Dendritic cell treated with granulocyte-macrophage colony-stimulating factor and Interleukin-4, amounts not matched to agents 40 ng/mL and 50 ng/mL, for 4 days (primary cell): ENCODE results near the gene MYH9.
"Not testable (repeated sequence)": the region's sequence is repeated elsewhere in the genome, so short reads cannot be mapped to it uniquely, and the experiment has no call there.

Experiments
- H3K27ac Mint-ChIP-seq: one replicate; pipeline ENCODE4 v1.8.0; 2022; ENCODE audit warnings: mild to moderate bottlenecking, mixed read lengths
- H3K27me3 Mint-ChIP-seq: one replicate; pipeline ENCODE4 v1.8.0; 2022; ENCODE audit warnings: mild to moderate bottlenecking, mixed read lengths
- H3K36me3 Mint-ChIP-seq: one replicate; pipeline ENCODE4 v1.8.0; 2022; ENCODE audit warnings: low read depth, mixed read lengths
- H3K4me1 Mint-ChIP-seq: one replicate; pipeline ENCODE4 v1.8.0; 2022; ENCODE audit warnings: low read depth, mixed read lengths
- H3K4me3 Mint-ChIP-seq: one replicate; pipeline ENCODE4 v1.8.0; 2022; ENCODE audit warnings: mild to moderate bottlenecking, moderate library complexity, mixed read lengths
- H3K9me3 Mint-ChIP-seq: one replicate; pipeline ENCODE4 v1.8.0; 2022; ENCODE audit warnings: mixed read lengths
- intact Hi-C: fragments of 100-400 bp; cut with micrococcal nuclease; formaldehyde crosslinking; loops from one replicate; pipeline ENCODE4 v1.15.0; 2022

MYH9 gene

DNA sequence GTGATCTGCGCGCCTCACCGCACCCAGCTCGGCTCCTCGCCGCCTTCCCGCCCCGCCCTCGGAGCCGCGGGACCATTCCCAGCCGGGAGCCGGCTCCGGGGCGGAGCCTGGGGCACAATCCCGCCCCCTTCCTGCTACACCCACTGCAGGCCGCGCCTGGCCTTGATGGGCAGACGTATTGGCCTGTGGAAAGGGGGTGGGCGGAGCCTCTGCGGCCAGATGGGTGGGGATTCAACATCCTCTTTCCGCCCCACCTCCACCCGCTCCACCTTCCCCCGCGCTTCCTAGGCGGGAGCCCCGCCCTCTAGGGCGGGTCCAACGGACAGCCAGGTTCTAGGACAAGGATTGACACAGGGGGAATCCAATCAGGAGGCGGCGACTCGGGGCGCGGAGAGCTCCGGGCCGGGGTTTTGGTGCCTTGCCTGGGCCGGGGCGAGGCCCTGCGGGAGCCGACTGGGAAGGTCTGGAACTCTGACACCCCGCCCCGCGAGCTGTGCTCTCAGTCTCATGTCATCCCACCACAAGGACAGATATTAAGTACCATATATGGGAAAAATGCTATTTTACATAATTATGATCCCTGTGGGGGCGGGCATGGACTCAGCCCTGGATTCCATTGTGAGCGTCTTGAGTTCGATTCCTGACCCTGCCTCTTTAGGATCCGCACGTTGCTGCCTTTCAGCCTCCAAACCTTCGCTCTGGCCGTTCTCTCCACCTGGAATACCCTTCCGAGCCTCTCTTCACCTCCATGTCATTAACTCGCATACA, at the start of gene MYH9:
Gene MYH9 (minus strand): TSS at position 9 of the 768 bp plus-strand sequence. CDS start 38,731 bp downstream, outside the sequence.
- Mint-ChIP-seq H3K27ac (peak within 1 kb of the TSS; percentile 95), H3K36me3 (peaks cover 40% of the 10 kb centered on the region), H3K27me3 (no peaks in the 10 kb centered on the region), H3K4me3 (peak within 1 kb of the TSS; percentile 98), H3K9me3 (no peaks in the 10 kb centered on the region), H3K4me1 (peaks cover 61% of the 10 kb centered on the region)
- intact Hi-C loops = loop anchor here (5.0 kb wide), 3 partner anchors 56 to 139 kb away; partner anchors contain the start of gene EIF3D

DNA sequence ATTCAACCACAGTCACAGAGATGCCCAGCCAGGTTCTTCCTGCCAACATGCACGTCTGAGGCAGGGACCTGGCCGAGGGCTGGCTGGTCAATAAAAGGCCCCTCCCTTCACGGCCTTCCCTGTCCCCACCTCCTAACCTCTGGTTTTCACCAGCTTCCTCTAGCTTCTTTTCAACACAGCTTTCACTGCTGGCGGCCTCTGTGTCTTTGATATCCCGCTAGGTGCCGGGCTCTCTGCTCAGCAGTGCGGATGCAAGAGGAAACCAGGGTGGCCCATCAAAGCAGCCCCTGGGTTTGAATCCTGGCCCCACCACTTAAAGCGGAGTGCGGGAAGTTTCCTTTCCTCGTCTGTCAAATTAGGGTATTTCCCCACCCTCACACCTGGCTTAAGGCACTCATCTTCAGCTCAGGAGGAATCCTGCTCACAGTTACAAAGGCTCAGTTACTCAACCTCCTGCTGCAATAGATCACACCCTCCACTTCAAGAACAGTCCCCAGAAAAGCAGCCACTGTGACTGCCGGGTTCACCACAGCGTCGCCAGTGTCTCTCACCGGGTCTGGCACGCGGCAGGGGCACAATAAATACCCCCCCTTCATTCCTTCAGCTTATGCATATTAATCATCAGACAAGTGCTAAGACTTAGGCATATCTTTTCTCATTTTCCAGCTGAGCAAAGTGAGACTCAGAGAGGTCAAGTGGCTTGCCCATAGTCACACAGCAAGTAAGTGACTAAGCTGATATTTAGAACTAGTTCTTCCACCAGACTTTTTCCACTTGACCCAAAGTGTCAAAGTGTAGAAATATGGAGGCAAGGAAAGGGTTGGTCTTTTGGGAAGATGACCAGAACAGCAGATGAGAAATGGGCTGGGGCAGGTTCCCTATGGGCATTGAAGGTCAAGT, 48.0 kb upstream of the MYH9 start:
- Mint-ChIP-seq H3K9me3 (no peaks in the 10 kb centered on the region), H3K4me3 (no peak overlapping the region), H3K27me3 (peaks cover 14% of the 10 kb centered on the region), H3K4me1 (peaks cover 43% of the 10 kb centered on the region), H3K36me3 (no peaks in the 10 kb centered on the region), H3K27ac (peak overlapping the region; percentile 57)
- intact Hi-C loops = no loop called here

DNA sequence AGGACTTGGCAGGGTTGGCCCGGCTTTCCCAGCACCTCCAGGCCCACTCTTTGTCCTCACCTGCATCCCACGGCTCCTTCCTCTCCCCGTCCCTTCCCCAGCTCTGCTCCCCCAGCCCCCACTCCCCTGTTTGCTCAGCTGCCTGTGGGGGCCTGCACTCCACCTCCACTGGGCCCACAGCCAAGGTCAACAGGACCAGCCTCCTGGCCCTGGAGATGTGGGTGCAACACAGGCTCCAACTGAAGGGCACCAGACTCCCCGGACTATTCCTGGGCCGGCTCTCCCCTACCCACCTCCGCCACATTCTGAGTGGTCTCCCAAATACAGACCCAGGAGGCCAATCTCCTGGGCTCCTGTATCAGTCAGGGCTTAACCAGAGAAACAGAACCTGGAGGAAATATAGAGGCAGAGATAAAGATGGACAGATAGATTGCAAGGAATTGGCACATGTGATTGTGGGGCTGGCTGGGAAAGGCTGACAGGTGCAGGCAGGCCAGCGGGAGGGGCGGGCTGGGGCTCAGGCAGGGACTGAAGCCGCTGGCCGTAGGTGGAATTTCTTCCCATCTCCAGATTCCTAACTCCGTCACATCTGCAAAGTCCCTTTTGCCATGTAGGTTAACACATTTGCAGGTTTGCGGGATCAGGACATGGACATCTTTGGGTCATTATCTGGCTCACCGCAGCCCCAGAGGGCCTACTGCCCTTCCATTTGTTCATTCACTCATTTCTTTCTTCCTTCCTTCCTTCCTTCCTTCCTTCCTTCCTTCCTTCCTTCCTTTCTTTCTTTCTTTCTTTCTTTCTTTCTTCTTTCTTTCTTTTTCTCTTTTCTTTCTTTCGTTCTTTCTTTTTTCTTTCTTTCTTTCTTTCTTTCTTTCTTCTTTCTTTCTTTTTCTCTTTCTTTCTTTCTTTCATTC, 45.8 kb upstream of the MYH9 start:
- Mint-ChIP-seq H3K4me1 (peaks cover 34% of the 10 kb centered on the region), H3K27ac (peak overlapping the region; percentile 51), H3K9me3 (no peaks in the 10 kb centered on the region), H3K36me3 (no peaks in the 10 kb centered on the region), H3K27me3 (peaks cover 14% of the 10 kb centered on the region), H3K4me3 (no peak overlapping the region)
- intact Hi-C loops = no loop called here

DNA sequence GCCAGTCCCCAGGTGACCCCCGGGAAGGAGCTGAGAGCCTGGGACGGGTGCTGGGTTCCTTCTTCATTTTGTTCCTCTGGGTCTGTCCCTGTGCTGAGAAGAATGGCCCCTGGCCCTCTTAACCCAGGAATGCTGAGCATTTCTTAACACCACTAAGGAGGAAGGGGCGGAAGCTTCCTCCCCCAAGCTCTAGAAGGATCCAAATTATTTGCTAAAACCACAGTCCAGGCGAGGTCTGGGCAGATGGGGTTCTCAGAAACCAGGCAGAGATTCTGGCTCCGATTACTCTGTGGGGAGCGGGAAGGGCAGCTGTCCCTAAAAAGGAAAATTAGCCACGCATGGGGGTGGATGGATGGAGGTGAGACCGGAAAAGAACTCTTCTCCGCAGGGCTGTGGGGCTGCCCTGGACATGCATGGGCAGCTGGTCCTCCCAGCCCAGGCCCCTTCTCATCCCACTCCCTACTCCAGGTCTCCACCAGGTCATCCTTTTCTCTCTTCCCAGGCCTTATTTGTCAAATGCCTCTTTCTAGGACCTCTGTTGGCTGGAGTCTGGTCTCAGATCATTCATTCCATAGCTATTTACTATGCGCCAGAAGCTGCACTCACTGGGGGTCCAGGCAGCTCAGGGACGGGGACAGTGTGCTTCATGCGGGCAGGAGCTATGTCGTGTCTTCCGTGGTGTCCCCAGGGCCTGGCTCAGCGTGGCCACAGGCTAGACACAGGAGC, 45.0 kb upstream of the MYH9 start:
- peak overlapping the region; percentile 34 for H3K27ac Mint-ChIP-seq
- H3K27me3 Mint-ChIP-seq = peaks cover 14% of the 10 kb centered on the region
- H3K36me3 Mint-ChIP-seq = no peaks in the 10 kb centered on the region

DNA sequence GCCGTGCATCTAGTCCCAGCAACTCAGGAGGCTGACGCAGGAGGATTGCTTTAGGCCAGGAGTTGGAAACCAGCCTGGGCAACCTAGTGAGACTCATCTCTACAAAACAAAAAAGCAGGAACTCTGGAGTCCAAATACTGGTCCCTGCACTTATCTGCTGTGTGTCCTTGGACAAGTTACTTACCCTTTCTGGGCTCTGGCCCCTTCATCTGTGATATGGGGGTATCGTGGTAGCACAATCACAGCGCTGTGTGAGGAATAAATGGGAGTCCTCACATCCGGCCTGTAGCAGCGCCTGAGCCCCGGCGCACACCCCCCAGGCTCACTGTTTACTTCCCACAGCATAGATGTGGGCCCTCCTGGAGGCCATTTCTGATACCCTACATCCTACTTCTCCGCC, 44.2 kb upstream of the MYH9 start:
- intact Hi-C loops = no loop called here
- no peaks in the 10 kb centered on the region for H3K36me3 Mint-ChIP-seq
- no peaks in the 10 kb centered on the region for H3K9me3 Mint-ChIP-seq
- peaks cover 14% of the 10 kb centered on the region for H3K27me3 Mint-ChIP-seq
- peak overlapping the region; percentile 34 for H3K27ac Mint-ChIP-seq
- no peak overlapping the region for H3K4me3 Mint-ChIP-seq
- peaks cover 34% of the 10 kb centered on the region for H3K4me1 Mint-ChIP-seq

More for the DNA sequence above, 45.0 kb upstream of the MYH9 start:
- Mint-ChIP-seq H3K4me1 (peaks cover 34% of the 10 kb centered on the region), H3K9me3 (no peaks in the 10 kb centered on the region), H3K4me3 (no peak overlapping the region)
- intact Hi-C loops = no loop called here

DNA sequence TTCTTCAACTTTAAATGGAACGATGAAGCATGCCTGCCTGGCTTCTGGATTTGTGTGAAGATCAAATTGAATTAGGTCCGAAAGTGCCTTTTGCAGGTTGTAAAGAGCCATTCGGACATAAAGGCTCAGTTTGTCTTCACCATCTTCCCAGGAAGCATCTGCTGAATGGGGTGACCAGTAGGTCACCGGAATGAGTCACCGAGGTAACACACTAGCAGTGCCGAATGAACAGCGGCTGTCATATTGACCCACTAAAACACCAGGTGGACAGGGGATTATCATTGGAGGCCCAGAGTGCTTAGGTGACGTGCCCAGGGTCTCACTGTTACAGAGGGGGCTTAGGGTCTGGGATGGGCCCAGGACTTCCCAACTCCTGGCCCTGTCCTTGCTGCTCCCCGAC, 43.1 kb upstream of the MYH9 start:
- Mint-ChIP-seq H3K4me3 (no peak overlapping the region), H3K9me3 (no peaks in the 10 kb centered on the region), H3K36me3 (no peaks in the 10 kb centered on the region), H3K27ac (no peak overlapping the region), H3K27me3 (peaks cover 10% of the 10 kb centered on the region), H3K4me1 (peaks cover 40% of the 10 kb centered on the region)
- intact Hi-C loops = no loop called here

DNA sequence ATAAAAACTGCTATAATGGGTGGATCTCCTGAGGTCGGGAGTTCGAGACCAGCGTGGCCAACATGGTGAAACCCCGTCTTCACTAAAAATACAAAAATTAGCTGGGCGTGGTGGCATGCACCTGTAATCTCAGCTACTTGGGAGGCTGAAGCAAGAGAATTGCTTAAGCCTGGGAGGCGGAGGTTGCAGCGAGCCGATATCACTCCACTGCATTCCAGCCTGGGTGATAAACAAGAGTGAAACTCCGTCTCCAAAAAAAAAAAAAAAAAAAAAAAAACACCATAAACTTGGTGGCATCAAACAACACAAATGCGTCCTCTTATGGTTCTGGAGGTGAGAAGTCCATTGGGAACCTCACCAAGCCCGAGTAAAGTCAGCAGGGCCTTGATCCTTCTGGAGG, 40.2 kb upstream of the MYH9 start:
- H3K27me3 Mint-ChIP-seq, H3K4me3 Mint-ChIP-seq, intact Hi-C loops, H3K27ac Mint-ChIP-seq, H3K9me3 Mint-ChIP-seq, H3K36me3 Mint-ChIP-seq: not testable (repeated sequence)
- peaks cover 47% of the 10 kb centered on the region for H3K4me1 Mint-ChIP-seq

DNA sequence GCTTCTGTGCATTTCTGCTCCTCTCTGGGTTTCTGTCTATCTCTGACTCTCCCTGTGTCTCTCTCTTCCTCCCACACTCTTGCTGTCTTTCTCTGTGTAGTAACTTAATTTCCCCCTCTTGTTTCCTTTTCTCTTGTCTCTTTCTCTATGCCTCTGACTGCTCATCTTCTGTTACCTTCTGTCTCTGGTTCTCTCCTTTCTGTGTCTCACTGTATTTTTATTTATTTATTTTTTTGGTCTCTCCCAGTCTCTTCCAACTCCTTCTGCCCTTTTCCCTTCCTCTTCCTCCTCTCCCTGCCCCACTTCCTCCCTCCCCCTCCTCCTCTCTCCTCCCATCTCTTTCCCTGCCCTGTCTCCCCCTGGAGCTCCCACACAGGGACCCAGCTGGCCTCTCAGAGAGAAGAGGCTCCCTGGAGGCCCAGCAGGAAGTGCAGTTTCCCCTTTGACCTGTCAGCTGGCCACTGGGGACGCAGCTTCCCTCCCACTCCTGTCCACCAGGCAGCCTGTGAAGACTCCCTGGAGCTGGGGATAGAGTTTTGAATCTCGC, 38.3 kb upstream of the MYH9 start:
- peaks cover 41% of the 10 kb centered on the region for H3K4me1 Mint-ChIP-seq
- H3K4me3 Mint-ChIP-seq = no peak overlapping the region
- peak overlapping the region; percentile 54 for H3K27ac Mint-ChIP-seq
- H3K36me3 Mint-ChIP-seq = no peaks in the 10 kb centered on the region
- intact Hi-C loops = no loop called here
- H3K9me3 Mint-ChIP-seq = no peaks in the 10 kb centered on the region
- no peaks in the 10 kb centered on the region for H3K27me3 Mint-ChIP-seq

DNA sequence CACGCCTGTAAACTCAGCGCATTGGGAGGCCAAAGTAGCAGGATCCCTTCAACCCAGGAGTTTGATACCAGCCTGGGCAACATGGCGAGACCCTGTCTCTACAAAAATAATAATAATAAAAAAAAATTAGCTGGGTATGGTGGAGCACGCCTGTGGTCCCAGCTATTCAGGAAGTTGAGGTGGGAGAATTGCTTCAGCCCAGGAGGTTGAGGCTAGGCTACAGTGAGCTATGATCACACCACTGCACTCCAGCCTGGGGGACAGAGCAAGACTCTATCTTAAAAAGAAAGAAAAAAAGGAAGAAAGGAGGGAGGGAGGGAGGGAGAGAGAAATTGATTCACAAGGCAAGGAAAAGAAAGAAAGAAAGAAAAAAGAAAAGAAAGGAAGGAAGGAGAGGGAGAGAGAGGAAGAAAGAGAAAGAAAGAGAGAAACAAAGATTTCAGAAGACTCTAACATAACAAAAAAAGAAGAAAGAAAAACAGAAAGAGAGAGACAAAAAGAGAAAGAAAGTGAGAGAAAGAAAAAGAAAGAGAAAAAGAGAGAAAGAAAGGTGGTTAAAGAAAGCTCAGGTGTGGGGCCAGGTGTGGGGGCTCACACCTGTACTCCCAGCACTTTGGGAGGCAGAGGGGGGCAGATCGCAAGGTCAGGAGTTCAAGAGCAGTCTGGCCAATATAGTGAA, 37.3 kb upstream of the MYH9 start:
- Mint-ChIP-seq H3K4me3 (no peak overlapping the region), H3K4me1 (peaks cover 41% of the 10 kb centered on the region), H3K36me3 (no peaks in the 10 kb centered on the region), H3K27ac (peak overlapping the region; percentile 54), H3K9me3 (no peaks in the 10 kb centered on the region), H3K27me3 (no peaks in the 10 kb centered on the region)
- intact Hi-C loops = no loop called here

DNA sequence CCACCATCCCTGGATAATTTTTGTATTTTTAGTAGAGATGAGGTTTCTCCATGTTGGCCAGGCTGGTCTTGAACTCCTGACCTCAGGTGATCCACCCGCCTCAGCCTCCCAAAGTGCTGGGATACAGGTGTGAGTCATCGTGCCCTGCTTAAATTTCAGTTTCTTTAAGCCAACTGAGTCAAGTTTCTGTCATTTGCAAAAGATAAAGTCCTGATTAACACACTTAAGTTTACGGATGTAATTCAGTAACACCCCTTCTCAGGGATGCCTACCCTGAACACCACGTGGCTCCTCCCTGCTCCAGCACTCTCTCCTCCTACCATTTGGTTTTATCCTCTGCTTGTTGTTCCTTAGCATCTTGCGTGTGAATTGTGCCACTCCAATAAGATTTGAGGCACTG, 36.7 kb upstream of the MYH9 start:
- H3K27me3 Mint-ChIP-seq, H3K9me3 Mint-ChIP-seq, H3K36me3 Mint-ChIP-seq, H3K4me3 Mint-ChIP-seq, intact Hi-C loops: not testable (repeated sequence)
- Mint-ChIP-seq H3K27ac (peak overlapping the region; percentile 54), H3K4me1 (peaks cover 44% of the 10 kb centered on the region)

DNA sequence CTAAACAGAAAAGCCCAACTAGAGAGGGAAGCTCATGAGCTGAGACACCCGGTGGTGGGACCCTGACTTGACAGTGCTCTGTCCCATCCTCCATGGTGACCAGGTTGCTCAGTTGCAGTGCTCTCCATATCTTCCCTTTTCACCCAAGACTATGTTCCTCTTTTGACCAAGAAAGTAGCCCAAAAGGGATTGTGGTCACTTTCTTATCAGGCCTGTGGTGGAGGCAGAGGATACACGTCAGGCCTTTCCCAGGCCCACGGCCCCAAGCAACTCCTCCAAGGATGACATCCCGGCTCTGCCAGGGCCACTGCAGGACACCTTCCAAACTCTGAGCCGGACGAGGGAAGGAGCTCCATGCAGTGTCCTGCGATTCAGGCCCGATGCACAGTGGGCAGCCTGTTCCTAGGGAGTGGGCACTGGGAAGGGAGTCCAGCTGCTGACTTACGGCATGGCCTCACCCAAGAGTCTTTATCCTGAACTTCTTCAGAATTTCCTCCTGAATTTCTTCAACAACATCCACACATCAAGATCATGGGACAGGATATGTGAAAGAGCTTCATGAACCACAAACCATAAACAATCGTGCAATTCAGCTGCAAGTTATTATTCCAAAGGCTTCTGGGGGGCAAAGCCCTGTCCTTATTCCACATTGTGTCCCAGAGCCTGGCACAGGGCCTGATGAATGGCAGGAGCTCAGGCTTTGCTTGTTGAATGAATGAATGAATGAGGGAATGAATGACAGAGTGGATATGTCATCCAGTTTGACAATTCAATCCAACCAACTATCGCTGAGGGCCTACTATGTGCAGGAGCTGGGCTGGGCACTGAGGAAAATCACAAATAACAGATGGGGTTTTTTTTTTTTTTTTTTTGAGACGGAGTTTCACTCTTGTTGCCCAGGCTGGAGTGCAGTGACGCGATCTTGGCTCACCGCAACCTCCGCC, 36.0 kb upstream of the MYH9 start:
- no peaks in the 10 kb centered on the region for H3K36me3 Mint-ChIP-seq
- H3K4me1 Mint-ChIP-seq = peaks cover 50% of the 10 kb centered on the region
- intact Hi-C loops = no loop called here
- H3K27me3 Mint-ChIP-seq = no peaks in the 10 kb centered on the region
- no peaks in the 10 kb centered on the region for H3K9me3 Mint-ChIP-seq
- H3K27ac Mint-ChIP-seq = peak overlapping the region; percentile 49
- H3K4me3 Mint-ChIP-seq = no peak overlapping the region
